Loucy (cell line): ENCODE results near the gene UMODL1.
A peak's percentile ranks its signal among the peaks of the same experiment; 100 is the strongest.

Experiments
- H2AFZ ChIP-seq: fragments of 200-600 bp; sonication (generic); 2 replicates; pipeline ENCODE4 v1.6.0; 2016; ENCODE audit warnings: antibody characterized with exemption, mild to moderate bottlenecking, low read length, moderate library complexity
- H3F3A ChIP-seq: fragments of 200-600 bp; 2 replicates; pipeline ENCODE4 v1.6.0; 2016; ENCODE audit warnings: antibody characterized with exemption, low read depth, mild to moderate bottlenecking
- H3K27me3 ChIP-seq: fragments of 200-600 bp; sonication (generic); 2 replicates; pipeline ENCODE4 v1.6.1; 2014; ENCODE audit warnings: low read length, mild to moderate bottlenecking; ENCODE audit not compliant: insufficient read depth, poor library complexity, severe bottlenecking
- H3K36me3 ChIP-seq: fragments of 200-600 bp; sonication (generic); 2 replicates; pipeline ENCODE4 v1.6.1; 2016; ENCODE audit warnings: low read length; ENCODE audit not compliant: insufficient read depth
- H3K4me1 ChIP-seq: fragments of 200-600 bp; sonication (generic); 2 replicates; pipeline ENCODE4 v1.5.1; 2014; ENCODE audit warnings: low read length, mild to moderate bottlenecking; ENCODE audit not compliant: insufficient read depth, poor library complexity, severe bottlenecking
- H3K4me2 ChIP-seq: fragments of 200-600 bp; sonication (generic); 2 replicates; pipeline ENCODE4 v1.6.0; 2014; ENCODE audit warnings: antibody characterized with exemption, low read length, low read depth, mild to moderate bottlenecking; ENCODE audit not compliant: poor library complexity, severe bottlenecking
- H3K4me3 ChIP-seq: fragments of 200-600 bp; sonication (generic); 2 replicates; pipeline ENCODE4 v1.5.1; 2014; ENCODE audit warnings: low read length, mild to moderate bottlenecking, mixed read lengths; ENCODE audit not compliant: poor library complexity, severe bottlenecking
- H3K79me2 ChIP-seq: fragments of 200-600 bp; sonication (generic); 2 replicates; pipeline ENCODE4 v1.6.1; 2014; ENCODE audit warnings: low read length; ENCODE audit not compliant: insufficient read depth
- H3K9ac ChIP-seq: fragments of 200-600 bp; sonication (generic); 2 replicates; pipeline ENCODE4 v1.6.0; 2014; ENCODE audit warnings: mild to moderate bottlenecking, low read depth, low read length, moderate library complexity; ENCODE audit not compliant: poor library complexity, severe bottlenecking
- H3K9me2 ChIP-seq: fragments of 200-600 bp; sonication (generic); replicated peaks from 2 replicates; pipeline ENCODE4 v1.6.1; 2016; ENCODE audit warnings: low read depth, low read length, mixed read lengths
- H3K9me3 ChIP-seq: fragments of 200-600 bp; sonication (generic); 2 replicates; pipeline ENCODE4 v1.6.1; 2014; ENCODE audit warnings: mild to moderate bottlenecking, antibody characterized with exemption, low read length, low read depth; ENCODE audit not compliant: insufficient read depth
- H4K20me1 ChIP-seq: fragments of 200-600 bp; sonication (generic); 2 replicates; pipeline ENCODE4 v1.6.0; 2014; ENCODE audit warnings: antibody characterized with exemption, low read length, mild to moderate bottlenecking; ENCODE audit not compliant: insufficient read depth, poor library complexity, severe bottlenecking
- EZH2phosphoT487 ChIP-seq: fragments of 200-600 bp; IDR thresholded peaks from 2 replicates; pipeline ENCODE4 v1.6.1; 2018; ENCODE audit warnings: antibody characterized with exemption, mild to moderate bottlenecking, moderate library complexity, borderline replicate concordance
- TF ChIP-seq, protein P1 (sequence below): fragments of 200-600 bp; sonication (generic); conservative IDR thresholded peaks from 2 replicates; pipeline ENCODE4 v1.5.1; 2014; ENCODE audit warnings: mild to moderate bottlenecking, antibody characterized with exemption, low read length

UMODL1 gene

DNA sequence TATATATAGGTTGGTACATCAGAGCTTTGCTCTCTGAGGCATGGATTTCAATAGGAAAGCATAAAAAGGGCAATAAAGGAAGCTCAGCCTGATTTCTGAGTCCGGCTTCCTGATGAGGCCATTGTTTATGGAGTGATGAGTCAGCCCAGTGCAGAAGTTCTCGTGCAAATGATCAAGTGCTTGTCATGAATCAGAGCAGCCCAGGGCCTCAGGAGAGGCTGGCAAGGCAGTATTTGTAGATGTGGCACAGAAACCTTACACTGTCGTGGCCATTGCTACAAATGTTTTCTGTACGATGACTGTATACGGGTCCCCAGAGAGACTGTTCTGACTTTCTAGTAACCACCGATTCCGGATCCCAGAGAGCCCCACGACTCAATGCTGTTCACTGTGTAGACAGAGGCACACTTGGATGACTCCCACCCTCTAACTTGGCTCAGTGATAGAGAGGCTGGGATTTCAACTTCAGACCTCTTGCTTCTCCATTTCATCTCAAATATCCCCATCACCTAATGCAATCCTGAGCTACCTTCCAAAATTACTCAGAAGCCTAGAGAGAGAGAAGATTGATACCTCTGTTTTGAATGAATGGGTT lies 26.8 kb downstream of the UMODL1 start:
- Histone ChIP-seq H3K4me2 (peak overlapping the region; percentile 39), H3K9me3 (peaks cover 3% of the 10 kb centered on the region; the same call in 1 of the 2 replicates), H3F3A (no peaks in the 10 kb centered on the region), H3K4me3 (peak overlapping the region; percentile 24), H3K9me2 (no peaks in the 10 kb centered on the region), H3K4me1 (peaks cover 33% of the 10 kb centered on the region), H4K20me1 (no peaks in the 10 kb centered on the region), H3K9ac (no peak overlapping the region), H3K79me2 (no peaks in the 10 kb centered on the region), H3K36me3 (no peaks in the 10 kb centered on the region), H3K27me3 (no peaks in the 10 kb centered on the region), H2AFZ (no peak overlapping the region)
- TF ChIP-seq, protein P1, sequence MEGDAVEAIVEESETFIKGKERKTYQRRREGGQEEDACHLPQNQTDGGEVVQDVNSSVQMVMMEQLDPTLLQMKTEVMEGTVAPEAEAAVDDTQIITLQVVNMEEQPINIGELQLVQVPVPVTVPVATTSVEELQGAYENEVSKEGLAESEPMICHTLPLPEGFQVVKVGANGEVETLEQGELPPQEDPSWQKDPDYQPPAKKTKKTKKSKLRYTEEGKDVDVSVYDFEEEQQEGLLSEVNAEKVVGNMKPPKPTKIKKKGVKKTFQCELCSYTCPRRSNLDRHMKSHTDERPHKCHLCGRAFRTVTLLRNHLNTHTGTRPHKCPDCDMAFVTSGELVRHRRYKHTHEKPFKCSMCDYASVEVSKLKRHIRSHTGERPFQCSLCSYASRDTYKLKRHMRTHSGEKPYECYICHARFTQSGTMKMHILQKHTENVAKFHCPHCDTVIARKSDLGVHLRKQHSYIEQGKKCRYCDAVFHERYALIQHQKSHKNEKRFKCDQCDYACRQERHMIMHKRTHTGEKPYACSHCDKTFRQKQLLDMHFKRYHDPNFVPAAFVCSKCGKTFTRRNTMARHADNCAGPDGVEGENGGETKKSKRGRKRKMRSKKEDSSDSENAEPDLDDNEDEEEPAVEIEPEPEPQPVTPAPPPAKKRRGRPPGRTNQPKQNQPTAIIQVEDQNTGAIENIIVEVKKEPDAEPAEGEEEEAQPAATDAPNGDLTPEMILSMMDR = no peak
- no peak for TF ChIP-seq EZH2phosphoT487

DNA sequence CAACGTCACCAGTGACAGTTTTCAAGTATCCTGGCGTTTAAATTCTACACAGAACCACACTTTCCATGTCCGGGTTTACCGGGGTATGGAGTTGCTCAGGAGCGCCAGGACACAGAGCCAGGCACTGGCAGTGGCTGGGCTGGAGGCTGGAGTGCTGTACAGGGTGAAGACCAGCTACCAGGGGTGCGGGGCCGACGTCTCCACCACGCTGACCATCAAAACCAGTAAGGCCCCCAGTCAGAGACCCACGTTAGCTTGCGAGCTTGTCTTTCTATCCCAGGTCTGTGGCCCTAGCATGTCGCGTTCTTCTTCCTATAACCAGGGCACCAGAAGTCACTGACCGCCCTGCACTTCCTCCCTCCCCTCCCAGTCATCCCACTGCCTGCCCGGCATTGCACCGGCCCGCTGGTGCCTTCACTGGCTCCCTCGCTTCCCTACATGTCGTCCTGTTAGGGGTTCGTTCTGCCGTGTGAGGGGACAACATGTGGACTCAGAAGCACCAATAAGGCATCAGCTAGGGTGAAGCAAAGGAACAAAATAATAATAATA lies 27.9 kb downstream of the UMODL1 start:
- H3K9me3 ChIP-seq = peaks cover 3% of the 10 kb centered on the region; the same call in 1 of the 2 replicates
- no peaks in the 10 kb centered on the region for H3K79me2 ChIP-seq
- no peaks in the 10 kb centered on the region for H3K36me3 ChIP-seq
- H4K20me1 ChIP-seq = no peaks in the 10 kb centered on the region
- H3K9me2 ChIP-seq = no peaks in the 10 kb centered on the region
- no peak overlapping the region for H3K4me2 ChIP-seq
- TF ChIP-seq, protein P1 = no peak
- TF ChIP-seq EZH2phosphoT487 = no peak
- peaks cover 37% of the 10 kb centered on the region for H3K4me1 ChIP-seq
- H3K4me3 ChIP-seq = no peak overlapping the region
- no peak overlapping the region for H2AFZ ChIP-seq
- H3K27me3 ChIP-seq = no peaks in the 10 kb centered on the region
- no peak overlapping the region for H3K9ac ChIP-seq
- H3F3A ChIP-seq = no peaks in the 10 kb centered on the region

DNA sequence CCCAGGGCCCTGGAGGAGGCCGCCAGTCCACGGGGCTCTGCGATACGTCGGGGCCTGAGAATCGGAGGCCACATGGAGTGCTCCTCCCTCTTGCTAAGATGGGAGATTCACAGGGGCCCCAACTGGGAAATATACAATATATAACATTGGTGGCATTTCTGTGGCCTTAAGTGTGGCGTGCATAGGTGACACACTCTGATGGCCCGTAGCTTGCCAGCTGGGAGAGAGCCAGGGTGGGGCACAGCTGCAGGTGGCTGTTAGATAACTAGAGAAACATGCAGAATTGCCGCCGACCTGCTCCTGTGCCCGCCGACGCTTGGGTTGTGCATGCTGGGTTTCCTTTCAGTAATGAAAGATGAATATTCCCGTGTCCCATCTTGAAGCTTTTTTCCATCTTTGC lies 30.1 kb downstream of the UMODL1 start:
- Histone ChIP-seq H3K4me3 (no peak overlapping the region), H3F3A (no peaks in the 10 kb centered on the region), H3K36me3 (no peaks in the 10 kb centered on the region), H3K79me2 (peaks cover under 1% of the 10 kb centered on the region; the same call in 1 of the 2 replicates), H3K27me3 (no peaks in the 10 kb centered on the region), H3K4me1 (peaks cover 41% of the 10 kb centered on the region), H3K9ac (no peak overlapping the region), H3K9me2 (no peaks in the 10 kb centered on the region), H3K9me3 (no peaks in the 10 kb centered on the region), H3K4me2 (peak overlapping the region; percentile 57), H2AFZ (no peak overlapping the region), H4K20me1 (no peaks in the 10 kb centered on the region)
- no peak for TF ChIP-seq EZH2phosphoT487
- TF ChIP-seq, protein P1 = no peak
